Tongue (tissue), 2 donors: ENCODE measurements around the gene TBC1D13. TPM values are rescaled to one million over a fixed set of nuclear protein-coding genes. Genes with fewer than 3 reads are reported as not detected.
"Not testable (repeated sequence)": the region's sequence is repeated elsewhere in the genome, so short reads cannot be mapped to it uniquely, and the experiment has no call there.

Experiments
- DNase-seq: peaks from one replicate; pipeline ENCODE4 v3.0.0-alpha.2; 2015
- total RNA-seq: library from RNA; depleted of rRNA; stranded (reverse); fragments of >200 nt; gene quantifications from one replicate; pipeline ENCODE4 v1.2.3, GENCODE V29; 2014

Gene TBC1D13
- total RNA-seq, 1 donor from 2014 or later, result 22.9 TPM

- DNase-seq, result no peak
These were observed 34.7 kb downstream of the TBC1D13 start for GRCh38 chr9:128821584-128822406.

GRCh38 chr9:128822407-128823042, 35.5 kb downstream of the TBC1D13 start:
- DNase-seq, result no peak

GRCh38 chr9:128823362-128823902, 36.4 kb downstream of the TBC1D13 start:
- DNase-seq, result no peak

GRCh38 chr9:128823903-128824406, 36.9 kb downstream of the TBC1D13 start:
- no peak for DNase-seq

- no peak for DNase-seq
These were observed 37.9 kb downstream of the TBC1D13 start for GRCh38 chr9:128824911-128825310.

- DNase-seq, result no peak
These were observed 39.1 kb downstream of the TBC1D13 start for GRCh38 chr9:128825923-128826700.

GRCh38 chr9:128828267-128828666, 41.2 kb downstream of the TBC1D13 start:
- DNase-seq, result no peak

- DNase-seq, result no peak
These were observed 41.8 kb downstream of the TBC1D13 start for GRCh38 chr9:128828719-128829452.

- peak; percentile 97 for DNase-seq
These were observed 42.6 kb downstream of the TBC1D13 start, which contains the start of gene SPOUT1 for GRCh38 chr9:128829477-128830251. Gene SPOUT1, minus strand, starts transcription at chr9:128829794. Its CDS starts 14 bp downstream, at chr9:128829780.

GRCh38 chr9:128833696-128834095, 46.6 kb downstream of the TBC1D13 start:
- no peak for DNase-seq

GRCh38 chr9:128835246-128836210, 48.5 kb downstream of the TBC1D13 start:
- DNase-seq, result no peak

GRCh38 chr9:128836509-128837145, 49.6 kb downstream of the TBC1D13 start:
- no peak for DNase-seq

- no peak for DNase-seq
These were observed 51.3 kb downstream of the TBC1D13 start for GRCh38 chr9:128838338-128838737.

- no peak for DNase-seq
These were observed 53.5 kb downstream of the TBC1D13 start for GRCh38 chr9:128840524-128840923.

- no peak for DNase-seq
These were observed 54.8 kb downstream of the TBC1D13 start for GRCh38 chr9:128841694-128842492.

GRCh38 chr9:128843171-128843570, 56.1 kb downstream of the TBC1D13 start:
- DNase-seq, result not testable (repeated sequence)

GRCh38 chr9:128845186-128845931, 58.3 kb downstream of the TBC1D13 start:
- peak; percentile 74 for DNase-seq
